ENCODE data around the gene FAM114A2. TPM values are rescaled to one million over a fixed set of nuclear protein-coding genes. Genes with fewer than 3 reads are reported as not detected.
A peak's percentile ranks its signal among the peaks of the same experiment; 100 is the strongest.

Gene FAM114A2
- total and polyA plus RNA-seq, 8 donors: 33.4 to 37.7 (median 35.3) TPM

- no peak for TF ChIP-seq CTCF (IDR thresholded peaks at IDR 0.05)
- intact Hi-C loops (cut with DNase I): no loop called here
Observed at GRCh38 chr5:154060606-154061005, 21.9 kb upstream of the FAM114A2 start.

GRCh38 chr5:154059583-154059982 is 20.9 kb upstream of the FAM114A2 start:
- no peak for DNase-seq
- no peak for TF ChIP-seq CTCF (IDR thresholded peaks at IDR 0.05)
- H3K36me3 ChIP-seq: peaks cover 0 to 9% of the 10 kb centered on the region in 2 donors
- intact Hi-C loops (cut with DNase I): no loop called here
- no peak overlapping the region for H3K4me3 ChIP-seq
- H3K27me3 ChIP-seq: no peaks in the 10 kb centered on the region
- peaks cover 0 to 9% of the 10 kb centered on the region in 2 donors for H3K4me1 ChIP-seq
- no peak overlapping the region for H3K27ac ChIP-seq
- no peaks in the 10 kb centered on the region for H3K9me3 ChIP-seq
- ATAC-seq: no peak

More at GRCh38 chr5:154060606-154061005, 21.9 kb upstream of the FAM114A2 start:
- Histone ChIP-seq H3K36me3 (peaks cover 0 to under 1% of the 10 kb centered on the region in 2 donors), H3K4me1 (peaks cover 0 to 9% of the 10 kb centered on the region in 2 donors), H3K4me3 (no peak overlapping the region), H3K27ac (no peak overlapping the region), H3K9me3 (no peaks in the 10 kb centered on the region), H3K27me3 (no peaks in the 10 kb centered on the region)
- no peak for ATAC-seq
- no peak for DNase-seq

- DNase-seq (no peak), ATAC-seq (no peak)
- Histone ChIP-seq H3K27ac (no peak overlapping the region), H3K36me3 (peaks cover 0 to 11% of the 10 kb centered on the region in 2 donors), H3K4me1 (peaks cover 0 to 9% of the 10 kb centered on the region in 2 donors), H3K9me3 (no peaks in the 10 kb centered on the region), H3K27me3 (no peaks in the 10 kb centered on the region), H3K4me3 (no peak overlapping the region)
- intact Hi-C loops (cut with DNase I): no loop called here
- no peak for TF ChIP-seq CTCF (IDR thresholded peaks at IDR 0.05)
Observed at GRCh38 chr5:154059039-154059430, 20.3 kb upstream of the FAM114A2 start.

- H3K9me3 ChIP-seq: no peaks in the 10 kb centered on the region
- no peak overlapping the region for H3K27ac ChIP-seq
- TF ChIP-seq CTCF (IDR thresholded peaks at IDR 0.05): no peak
- DNase-seq (no peak), ATAC-seq (peak; percentile 75)
- H3K36me3 ChIP-seq: peaks cover 0 to 18% of the 10 kb centered on the region in 2 donors
- intact Hi-C loops (cut with DNase I): no loop called here
- no peaks in the 10 kb centered on the region for H3K27me3 ChIP-seq
- no peak overlapping the region for H3K4me3 ChIP-seq
- H3K4me1 ChIP-seq: peaks cover 0 to 9% of the 10 kb centered on the region in 2 donors
Observed at GRCh38 chr5:154058055-154059038, 19.6 kb upstream of the FAM114A2 start.

GRCh38 chr5:154055201-154055600 is 16.5 kb upstream of the FAM114A2 start:
- no peak for TF ChIP-seq CTCF (IDR thresholded peaks at IDR 0.05)
- ATAC-seq (no peak), DNase-seq (no peak)
- Histone ChIP-seq H3K4me3 (no peak overlapping the region), H3K27me3 (no peaks in the 10 kb centered on the region), H3K9me3 (no peaks in the 10 kb centered on the region), H3K27ac (no peak overlapping the region), H3K36me3 (peaks cover 0 to 48% of the 10 kb centered on the region in 2 donors), H3K4me1 (peaks cover 0 to 9% of the 10 kb centered on the region in 2 donors)
- intact Hi-C loops (cut with DNase I): no loop called here
